HG02798 (cell line): ENCODE data around the gene CFHR2.
"Not testable (repeated sequence)": the region's sequence is repeated elsewhere in the genome, so short reads cannot be mapped to it uniquely, and the experiment has no call there.

Experiments used
- ATAC-seq: cut with Tn5 transposase; IDR thresholded peaks from one replicate; pipeline ENCODE4 v1.9.1; 2021; ENCODE audit warnings: mild to moderate bottlenecking; ENCODE audit not compliant: unreplicated experiment, poor library complexity

Gene CFHR2

GRCh38 chr1:196943568-196943967, at the start of gene CFHR2:
Gene CFHR2 (plus strand): TSS chr1:196943738. CDS start chr1:196943881, 143 bp downstream.
- not testable (repeated sequence) for ATAC-seq

GRCh38 chr1:196896355-196896754, 47.2 kb upstream of the CFHR2 start:
- ATAC-seq, result no peak

- ATAC-seq, result no peak
These were observed 46.2 kb upstream of the CFHR2 start for GRCh38 chr1:196897158-196897828.

- no peak for ATAC-seq
These were observed 41.2 kb upstream of the CFHR2 start for GRCh38 chr1:196902344-196902743.

- no peak for ATAC-seq
These were observed 33.3 kb upstream of the CFHR2 start for GRCh38 chr1:196910215-196910614.

- not testable (repeated sequence) for ATAC-seq
These were observed 31.3 kb upstream of the CFHR2 start for GRCh38 chr1:196912283-196912682.

GRCh38 chr1:196926839-196927238, 16.7 kb upstream of the CFHR2 start:
- ATAC-seq, result not testable (repeated sequence)

GRCh38 chr1:196932853-196933252, 10.7 kb upstream of the CFHR2 start:
- not testable (repeated sequence) for ATAC-seq

GRCh38 chr1:196933531-196934189, 9.9 kb upstream of the CFHR2 start:
- ATAC-seq, result no peak

- ATAC-seq, result not testable (repeated sequence)
These were observed 2.1 kb upstream of the CFHR2 start for GRCh38 chr1:196941474-196941873.

GRCh38 chr1:196951711-196952394, 8.3 kb downstream of the CFHR2 start:
- ATAC-seq, result peak; percentile 91

GRCh38 chr1:196954778-196955177, 11.2 kb downstream of the CFHR2 start:
- ATAC-seq, result no peak

GRCh38 chr1:196955926-196956325, 12.4 kb downstream of the CFHR2 start:
- no peak for ATAC-seq

GRCh38 chr1:196960854-196961253, 17.3 kb downstream of the CFHR2 start:
- ATAC-seq, result peak; percentile 93

GRCh38 chr1:196970182-196970581, 26.6 kb downstream of the CFHR2 start:
- no peak for ATAC-seq

- no peak for ATAC-seq
These were observed 32.7 kb downstream of the CFHR2 start for GRCh38 chr1:196976278-196976677.

GRCh38 chr1:196977278-196977677, 33.7 kb downstream of the CFHR2 start, which contains the start of gene CFHR5:
Gene CFHR5 (plus strand): TSS chr1:196977556. CDS start chr1:196977665, 109 bp downstream.
- ATAC-seq, result no peak

- ATAC-seq, result no peak
These were observed 37.3 kb downstream of the CFHR2 start for GRCh38 chr1:196980859-196981258.

- ATAC-seq, result not testable (repeated sequence)
These were observed 38.7 kb downstream of the CFHR2 start for GRCh38 chr1:196982247-196982646.

- ATAC-seq, result not testable (repeated sequence)
These were observed 48.5 kb downstream of the CFHR2 start for GRCh38 chr1:196991919-196992651.
